GM12875 (cell line): ENCODE measurements around the gene WASL.
"Not testable (repeated sequence)": the region's sequence is repeated elsewhere in the genome, so short reads cannot be mapped to it uniquely, and the experiment has no call there.

Source experiments
- H3K4me3 ChIP-seq: one replicate; pipeline ENCODE4 v1.5.1; 2011; ENCODE audit warnings: low read depth, low read length, control low read depth
- CTCF ChIP-seq: IDR thresholded peaks from 2 replicates; pipeline ENCODE4 v1.5.1; 2011; ENCODE audit warnings: low read depth, mild to moderate bottlenecking, control low read depth, inconsistent platforms, low read length, moderate library complexity, borderline replicate concordance; ENCODE audit not compliant: insufficient read depth

The WASL gene

GRCh38 chr7:123641901-123642300 is 106.9 kb downstream of the WASL start:
- no peak overlapping the region for H3K4me3 ChIP-seq
- no peak for TF ChIP-seq CTCF

GRCh38 chr7:123640583-123640982 is 108.2 kb downstream of the WASL start:
- no peak for TF ChIP-seq CTCF
- no peak overlapping the region for H3K4me3 ChIP-seq

- no peak for TF ChIP-seq CTCF
- no peak overlapping the region for H3K4me3 ChIP-seq
Observed at GRCh38 chr7:123639631-123640030, 109.2 kb downstream of the WASL start.

GRCh38 chr7:123637878-123638277 is 110.9 kb downstream of the WASL start:
- no peak for TF ChIP-seq CTCF
- H3K4me3 ChIP-seq, result no peak overlapping the region

- TF ChIP-seq CTCF, result no peak
- H3K4me3 ChIP-seq, result no peak overlapping the region
Observed at GRCh38 chr7:123637203-123637602, 111.6 kb downstream of the WASL start.

- no peak overlapping the region for H3K4me3 ChIP-seq
- peak; percentile 23; the same call in 1 of the 2 replicates for TF ChIP-seq CTCF
Observed at GRCh38 chr7:123635551-123636359, 113.0 kb downstream of the WASL start.

GRCh38 chr7:123634011-123634573 is 114.7 kb downstream of the WASL start:
- not testable (repeated sequence) for H3K4me3 ChIP-seq

- no peak for TF ChIP-seq CTCF
- H3K4me3 ChIP-seq, result no peak overlapping the region
Observed at GRCh38 chr7:123633553-123633952, 115.2 kb downstream of the WASL start.
